Stimulated activated CD8-positive, alpha-beta memory T cell treated with anti-CD3 and anti-CD28 coated beads, Interleukin-12 subunit alpha, Interleukin-12 subunit beta, amount 100 ng/mL, for 4 hours (primary cell): ENCODE results near the gene GMPPB.
"Not testable (repeated sequence)": the region's sequence is repeated elsewhere in the genome, so short reads cannot be mapped to it uniquely, and the experiment has no call there.

ENCODE experiments used
- DNase-seq: peaks from one replicate; pipeline ENCODE4 v3.0.0-alpha.2; 2020; ENCODE audit warnings: low read depth

GMPPB gene

GRCh38 chr3:49689908-49690624 lies 33.7 kb downstream of the GMPPB start:
- not testable (repeated sequence) for DNase-seq

DNA sequence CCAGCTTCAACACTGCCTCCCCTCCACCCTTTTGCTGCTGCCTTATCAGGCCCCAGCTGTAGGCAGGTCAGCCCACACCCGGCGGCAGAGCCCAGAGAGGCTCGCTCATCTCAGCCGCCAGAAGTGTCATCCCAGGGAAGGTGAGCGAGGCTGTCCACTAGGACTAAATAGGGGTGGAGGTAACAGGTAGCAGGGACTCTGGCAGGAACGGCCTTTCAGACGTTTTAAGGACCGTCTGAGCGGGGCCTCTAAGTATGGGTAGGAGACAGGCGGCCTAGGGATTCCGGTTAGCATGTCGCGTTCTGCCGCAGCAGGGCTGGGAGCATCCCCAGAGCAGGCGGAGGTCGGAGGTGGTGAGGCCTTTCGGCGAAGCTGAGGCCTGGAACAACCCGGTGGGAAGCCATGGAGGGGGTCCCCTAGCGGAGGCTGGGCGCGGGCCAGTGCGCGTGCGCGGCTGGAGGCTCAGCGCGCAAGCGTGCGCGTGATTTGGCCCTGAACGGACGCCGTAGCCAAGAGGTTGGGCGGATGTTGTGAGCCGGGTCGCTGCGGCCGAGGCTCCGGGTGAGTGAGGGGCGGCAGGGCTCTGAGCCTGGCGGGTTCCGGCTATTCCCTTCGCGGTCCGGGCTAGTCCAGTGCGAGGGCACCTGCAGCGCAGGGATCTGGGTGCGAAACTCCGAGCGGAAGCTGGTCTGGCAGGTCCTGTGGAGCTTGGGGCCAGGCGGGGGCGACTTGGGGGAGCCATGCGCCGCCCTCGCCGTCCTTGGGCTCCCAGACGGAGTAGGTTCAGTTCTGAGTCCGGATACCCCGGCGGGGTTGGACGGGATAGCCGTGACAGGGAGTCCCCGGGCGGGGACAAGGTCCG lies 34.5 kb downstream of the GMPPB start, which contains the start of the genes MST1 and RNF123:
Gene MST1, minus strand, starts transcription at position 429 of the 862 bp plus-strand sequence. CDS start 783 bp downstream, outside the sequence.
Gene RNF123, plus strand, starts transcription at position 512 of the 862 bp plus-strand sequence. CDS start 1,609 bp downstream, outside the sequence.
- DNase-seq = peak; percentile 87

DNA sequence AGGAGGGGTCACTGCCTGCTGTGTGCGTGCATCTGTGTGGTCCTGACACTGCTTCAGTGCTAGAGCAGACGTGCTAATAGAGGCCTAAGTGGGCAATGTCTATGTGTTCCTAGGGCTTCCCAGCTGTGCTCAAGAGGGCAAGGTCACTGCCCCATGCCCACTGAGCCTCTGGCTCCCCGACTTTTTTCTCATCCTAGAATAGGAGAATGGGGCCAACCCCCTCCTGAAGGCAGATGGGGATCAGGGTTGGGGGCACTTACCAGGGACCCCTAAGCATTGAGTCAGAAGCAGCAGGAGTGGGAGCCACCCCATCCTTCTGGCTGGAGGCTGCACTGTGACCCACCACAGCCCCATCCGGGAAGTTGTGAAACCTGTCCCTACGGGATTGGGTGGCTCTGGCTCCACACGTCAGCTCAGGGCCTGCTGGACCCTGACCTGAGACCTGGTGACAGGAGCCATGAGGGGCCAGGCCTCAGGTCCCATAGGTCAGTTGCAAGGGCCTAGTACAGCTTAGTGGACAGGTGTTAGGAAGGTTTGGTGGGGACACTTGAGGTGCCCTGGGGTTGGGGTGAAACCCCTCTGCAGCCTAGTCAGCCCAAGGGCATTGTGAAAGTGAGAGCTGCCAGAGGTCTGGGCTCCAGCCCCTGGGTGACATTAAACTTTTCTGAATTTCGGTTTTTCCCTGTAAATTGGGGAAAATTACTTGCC lies 35.3 kb downstream of the GMPPB start:
- not testable (repeated sequence) for DNase-seq

DNA sequence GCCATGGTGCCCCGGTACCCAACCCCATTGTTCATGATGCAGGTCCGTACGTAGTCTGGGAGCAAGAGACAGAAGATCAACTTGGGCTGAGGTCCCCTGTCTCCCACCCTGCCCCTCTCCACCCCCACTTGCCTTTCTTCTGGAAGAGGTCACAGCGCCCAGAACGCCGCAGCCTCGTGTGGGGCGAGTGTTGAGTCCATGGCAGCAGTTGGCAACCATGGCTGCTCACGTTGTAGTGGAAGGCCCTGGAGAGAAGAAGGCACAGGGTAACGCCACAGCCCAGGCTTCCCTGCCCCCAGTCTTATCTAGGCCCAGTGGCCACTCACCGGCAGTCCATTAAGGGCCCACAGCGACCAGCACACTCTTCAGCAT lies 36.3 kb downstream of the GMPPB start:
- DNase-seq = not testable (repeated sequence)

DNA sequence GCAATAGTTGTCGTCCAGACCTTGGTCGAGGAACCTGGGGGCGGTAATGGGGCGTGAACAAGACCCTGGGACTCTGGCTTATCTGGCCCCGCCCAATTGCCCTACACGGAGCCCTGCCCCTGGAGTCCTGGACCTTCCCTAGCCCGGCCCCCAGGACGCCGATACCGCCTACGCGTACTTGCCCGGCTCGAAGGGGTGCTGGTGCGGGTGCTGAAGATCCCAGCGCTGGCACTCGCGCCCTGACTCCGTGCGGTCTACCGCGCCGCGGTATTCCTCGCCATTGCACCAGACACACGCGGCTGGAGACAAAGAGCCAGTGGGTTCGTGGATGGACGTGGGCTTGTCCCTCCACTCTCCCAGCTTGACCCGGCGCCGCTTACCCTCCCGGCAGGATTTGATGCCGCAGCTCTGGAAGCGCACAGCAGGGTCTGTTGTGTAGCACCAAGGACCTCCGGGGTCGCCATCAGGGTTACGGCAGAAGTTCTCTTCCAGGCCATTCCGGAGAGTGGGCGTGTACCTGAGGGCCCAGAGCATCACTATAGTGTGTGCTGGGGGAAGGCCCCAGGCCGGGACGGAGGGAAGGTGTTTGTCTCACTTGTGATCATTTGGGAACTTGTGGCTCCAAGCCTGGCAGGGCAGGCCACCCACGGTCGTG lies 36.9 kb downstream of the GMPPB start:
- DNase-seq = not testable (repeated sequence)

GRCh38 chr3:49686346-49686745 lies 37.4 kb downstream of the GMPPB start:
- DNase-seq = not testable (repeated sequence)

GRCh38 chr3:49685846-49686245 lies 37.9 kb downstream of the GMPPB start:
- DNase-seq = not testable (repeated sequence)

DNA sequence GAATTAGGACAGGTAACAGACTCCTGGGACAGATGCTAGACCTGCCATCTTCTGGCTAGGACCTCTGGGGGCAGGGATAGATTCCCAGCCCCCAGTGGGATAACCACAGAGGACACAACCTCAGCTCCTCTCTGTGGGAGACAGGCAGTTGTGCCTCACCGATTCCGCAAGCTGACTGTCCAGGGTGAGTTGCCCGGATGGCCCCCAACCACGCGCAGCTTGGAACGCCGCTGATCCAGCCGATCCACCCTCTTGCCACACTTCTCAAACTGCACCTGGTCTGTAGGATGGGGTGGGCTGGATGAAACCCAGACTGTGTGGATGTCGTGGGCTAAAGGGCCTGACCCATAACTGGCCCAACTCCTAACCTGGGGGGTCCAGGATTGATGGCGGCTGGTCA lies 38.6 kb downstream of the GMPPB start:
- DNase-seq = not testable (repeated sequence)

GRCh38 chr3:49684453-49684852 lies 39.3 kb downstream of the GMPPB start:
- not testable (repeated sequence) for DNase-seq

- no peak for DNase-seq
These were observed 40.6 kb downstream of the GMPPB start for GRCh38 chr3:49683162-49683561.

- no peak for DNase-seq
These were observed 42.2 kb downstream of the GMPPB start for GRCh38 chr3:49681543-49681942.

GRCh38 chr3:49681232-49681522 lies 42.6 kb downstream of the GMPPB start:
- no peak for DNase-seq

- DNase-seq = no peak
These were observed 43.1 kb downstream of the GMPPB start for GRCh38 chr3:49680493-49681231.

- DNase-seq = no peak
These were observed 47.8 kb downstream of the GMPPB start for GRCh38 chr3:49675912-49676311.

- no peak for DNase-seq
These were observed 49.2 kb downstream of the GMPPB start for GRCh38 chr3:49674497-49674983.

DNA sequence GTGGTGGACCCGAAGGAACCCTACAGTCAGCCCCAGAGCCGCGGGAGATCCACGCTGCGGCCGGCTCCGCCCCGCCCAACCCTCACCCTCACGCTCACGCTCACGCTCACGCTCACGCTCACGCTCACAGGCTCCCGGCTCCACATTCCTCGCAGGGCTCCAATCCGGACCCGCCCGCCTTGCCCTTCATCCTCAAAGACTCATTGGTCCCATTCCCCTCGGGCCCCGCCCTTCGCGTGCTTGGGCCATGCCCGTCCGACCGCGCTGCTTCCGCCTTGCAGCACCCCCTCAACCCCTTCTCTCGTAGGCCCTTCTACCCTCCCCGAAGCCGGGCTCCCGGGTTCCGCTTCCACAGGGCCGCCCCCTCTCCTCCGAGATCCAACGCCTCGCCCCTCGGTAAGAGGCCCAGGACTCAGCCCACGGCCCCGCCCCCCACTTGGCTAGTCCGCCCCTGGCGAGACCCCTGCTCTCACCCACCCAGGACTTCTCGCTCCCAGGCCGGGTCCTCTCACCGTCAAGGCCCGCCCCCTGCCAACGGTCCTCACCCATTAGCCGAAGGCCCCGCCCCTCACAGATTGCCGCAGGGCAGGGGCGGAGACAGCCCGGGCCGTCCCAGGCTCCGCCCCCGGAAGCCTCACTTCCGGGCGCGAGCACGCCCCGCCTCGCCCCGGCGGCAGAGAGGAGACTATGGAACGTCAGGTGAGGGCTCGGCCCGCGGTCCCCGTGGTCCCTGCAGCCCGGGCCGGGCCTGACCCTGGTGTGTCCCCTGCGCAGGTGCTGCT lies 49.8 kb downstream of the GMPPB start, which contains the start of gene APEH:
Gene APEH, plus strand, starts transcription at position 637 of the 782 bp plus-strand sequence. Its CDS starts 51 bp downstream, at position 688.
- peak; percentile 96 for DNase-seq

GRCh38 chr3:49673121-49673714 lies 50.5 kb downstream of the GMPPB start:
- no peak for DNase-seq

GRCh38 chr3:49671291-49672288 lies 52.2 kb downstream of the GMPPB start:
- DNase-seq = peak; percentile 50

GRCh38 chr3:49670940-49671290 lies 52.8 kb downstream of the GMPPB start:
- DNase-seq = no peak
